Thyroid gland (tissue), 4 donors: ENCODE results near the gene MAX.

Experiments used
- CTCF ChIP-seq, 6 experiments: fragments of 200-600 bp in 3 of 6; fragments of 450-650 bp in 3 of 6; sonication (generic) in 3 of 6; IDR thresholded peaks; one replicate each; pipeline ENCODE4 v1.5.1; 2016 to 2019; ENCODE audit warnings: antibody characterized with exemption in 6 of 6, mild to moderate bottlenecking in 2 of 6, inconsistent platforms in 1 of 6, moderate library complexity in 1 of 6
- POLR2A ChIP-seq, 2 donors: fragments of 450-650 bp; IDR thresholded peaks; one replicate each; pipeline ENCODE4 v1.6.1; 2017; ENCODE audit warnings: antibody characterized with exemption in 2 of 2, mild to moderate bottlenecking in 2 of 2, moderate library complexity in 1 of 2

- TF ChIP-seq CTCF (IDR thresholded peaks at IDR 0.05) (no peak), POLR2A (IDR thresholded peaks at IDR 0.05) (no peak)
Observed at GRCh38 chr14:65042731-65043372, 59.5 kb downstream of the MAX start.
